GM12878 (cell line): ENCODE measurements around the gene MYH10. TPM values are rescaled to one million over a fixed set of nuclear protein-coding genes. Genes with fewer than 3 reads are reported as not detected.

Source experiments
- ATAC-seq: fragments of 200-7000 bp; cut with Tn5 transposase; 3 replicates; pipeline ENCODE4 v1.9.1; 2020; ENCODE audit warnings: mild to moderate bottlenecking, moderate library complexity
- BruUV-seq: library from RNA; stranded (reverse); fragments of 400-500 nt; replicated peaks from 2 replicates; lab custom pipeline; 2021; lab: Mats Ljungman, UMichigan
- CTCF ChIA-PET: fragments of 300-600 bp; sonication (Branson Sonifier 250); formaldehyde crosslinking; extraction: SDS; loops from one replicate; lab custom pipeline; 2021; ENCODE audit warnings: inconsistent platforms; lab: Yijun Ruan, JAX
- POLR2A ChIA-PET: fragments of 350-600 bp; formaldehyde crosslinking; extraction: SDS; loops from one replicate; lab custom pipeline; 2021; ENCODE audit warnings: inconsistent platforms; lab: Charles Lee
- RAD21 ChIA-PET: fragments of 300-600 bp; sonication (Branson Sonifier 250); formaldehyde crosslinking; loops from one replicate; lab custom pipeline; 2023; ENCODE audit warnings: antibody characterized with exemption; ENCODE audit not compliant: unreplicated experiment; lab: Charles Lee
- SMC1A ChIA-PET: fragments of 300-600 bp; sonication (Branson Sonifier 250); formaldehyde crosslinking; loops from one replicate; lab custom pipeline; 2023; ENCODE audit not compliant: unreplicated experiment, uncharacterized antibody; lab: Charles Lee
- DNase-seq: peaks from one replicate; pipeline ENCODE4 v3.0.0-alpha.2; 2011; ENCODE audit warnings: low read depth, low spot score
- FAIRE-seq: peaks from 3 replicates; lab custom pipeline; 2011; peaks lifted over from hg19 to GRCh38; lab: Jason Lieb, UNC
- H2AFZ ChIP-seq: 2 replicates; pipeline ENCODE4 v1.6.0; 2011; ENCODE audit warnings: low read depth, low read length, control low read depth; ENCODE audit not compliant: control insufficient read depth
- H3K27ac ChIP-seq: 2 replicates; pipeline ENCODE4 v1.5.1; 2011; ENCODE audit warnings: control low read depth; ENCODE audit not compliant: control insufficient read depth, insufficient read depth
- H3K27me3 ChIP-seq, 2 experiments: replicated peaks in 1 of 2; 2 replicates each; pipeline versions ENCODE4 v1.6.0 to v1.6.1; 2011; ENCODE audit warnings: low read length in 1 of 2; ENCODE audit not compliant: control insufficient read depth in 2 of 2, insufficient read depth in 2 of 2
- H3K36me3 ChIP-seq, 2 experiments: 2 replicates each; pipeline ENCODE4 v1.5.1; 2011; ENCODE audit warnings: low read length in 1 of 2; ENCODE audit not compliant: control insufficient read depth in 2 of 2, insufficient read depth in 2 of 2
- H3K4me1 ChIP-seq: 2 replicates; pipeline ENCODE4 v1.6.1; 2011; ENCODE audit warnings: mild to moderate bottlenecking, low read length, moderate library complexity, mixed read lengths; ENCODE audit not compliant: control insufficient read depth, insufficient read depth
- H3K4me2 ChIP-seq: 2 replicates; pipeline ENCODE4 v1.6.0; 2011; ENCODE audit warnings: control low read depth; ENCODE audit not compliant: control insufficient read depth, insufficient read depth
- H3K4me3 ChIP-seq: fragments of 200-600 bp; sonication (generic); 2 replicates; pipeline ENCODE4 v1.5.1; 2016
- H3K79me2 ChIP-seq: 2 replicates; pipeline ENCODE4 v1.6.0; 2011; ENCODE audit warnings: low read length; ENCODE audit not compliant: control insufficient read depth, insufficient read depth
- H3K9ac ChIP-seq: 2 replicates; pipeline ENCODE4 v1.8.0; 2011; ENCODE audit warnings: low read length, control low read depth, mixed read lengths; ENCODE audit not compliant: control insufficient read depth, insufficient read depth
- H3K9me3 ChIP-seq: replicated peaks from 3 replicates; pipeline ENCODE4 v1.5.1; 2011; ENCODE audit warnings: mild to moderate bottlenecking, low read length; ENCODE audit not compliant: control insufficient read depth, insufficient read depth
- H4K20me1 ChIP-seq: 2 replicates; pipeline ENCODE4 v1.6.0; 2011; ENCODE audit not compliant: control insufficient read depth, insufficient read depth
- BACH1 ChIP-seq: fragments of 450-650 bp; IDR thresholded peaks from 2 replicates; pipeline ENCODE4 v1.6.1; 2017; ENCODE audit warnings: mild to moderate bottlenecking, borderline replicate concordance
- HDAC6 ChIP-seq: fragments of 200-600 bp; sonication (generic); IDR thresholded peaks from one replicate; pipeline ENCODE4 v1.8.0; 2017; ENCODE audit warnings: antibody characterized with exemption; ENCODE audit not compliant: unreplicated experiment
- HDGF ChIP-seq: fragments of 450-650 bp; IDR thresholded peaks from 2 replicates; pipeline ENCODE4 v1.6.1; 2016; ENCODE audit warnings: antibody characterized with exemption
- IRF4 ChIP-seq: IDR thresholded peaks from 2 replicates; pipeline ENCODE4 v1.6.1; 2011; ENCODE audit warnings: low read depth, low read length
- KAT2A ChIP-seq: conservative IDR thresholded peaks from 2 replicates; pipeline ENCODE4 v1.6.1; 2011; ENCODE audit warnings: low read depth, low read length; ENCODE audit not compliant: control insufficient read depth
- MTA2 ChIP-seq: fragments of 450-650 bp; IDR thresholded peaks from 2 replicates; pipeline ENCODE4 v1.6.1; 2016; ENCODE audit warnings: low read depth, mild to moderate bottlenecking, moderate library complexity
- NR2C1 ChIP-seq: fragments of 450-650 bp; IDR thresholded peaks from 2 replicates; pipeline ENCODE4 v1.6.1; 2017; ENCODE audit warnings: antibody characterized with exemption, mild to moderate bottlenecking, moderate library complexity
- POLR2A ChIP-seq: IDR thresholded peaks from 2 replicates; pipeline ENCODE4 v1.6.1; 2011; ENCODE audit warnings: low read depth, mild to moderate bottlenecking, low read length
- RAD21 ChIP-seq: IDR thresholded peaks from 2 replicates; pipeline ENCODE4 v1.6.1; 2011; ENCODE audit warnings: mild to moderate bottlenecking, low read depth, low read length, moderate library complexity; ENCODE audit not compliant: insufficient read depth
- SREBF2 ChIP-seq: IDR thresholded peaks from 2 replicates; pipeline ENCODE4 v1.6.1; 2012; ENCODE audit warnings: mild to moderate bottlenecking, low read length
- TAF1 ChIP-seq: IDR thresholded peaks from 2 replicates; pipeline ENCODE4 v1.6.1; 2011; ENCODE audit warnings: mild to moderate bottlenecking, low read depth, low read length, borderline replicate concordance
- TBL1XR1 ChIP-seq: IDR thresholded peaks from 2 replicates; pipeline ENCODE4 v1.6.1; 2012; ENCODE audit warnings: low read depth, low read length, improper control_type of control experiment
- YBX1 ChIP-seq: fragments of 450-650 bp; IDR thresholded peaks from 2 replicates; pipeline ENCODE4 v1.6.1; 2016; ENCODE audit warnings: antibody characterized with exemption
- ZBED1 ChIP-seq: IDR thresholded peaks from 2 replicates; pipeline ENCODE4 v1.6.1; 2016; ENCODE audit warnings: borderline replicate concordance
- ZNF24 ChIP-seq: fragments of 450-650 bp; IDR thresholded peaks from 2 replicates; pipeline ENCODE4 v1.6.1; 2017; ENCODE audit warnings: antibody characterized with exemption, mild to moderate bottlenecking
- WGBS: methylation state at CpG from one replicate; pipeline ENCODE4 v1.1.6; 2016; ENCODE audit warnings: low lambda C conversion rate; ENCODE audit not compliant: insufficient replicate concordance, insufficient coverage; ENCODE audit errors: missing lambda C conversion rate; 5-methylcytosine and 5-hydroxymethylcytosine counted together
- in situ Hi-C: fragments of 300-500 bp; cut with MboI; formaldehyde crosslinking; loops from 9 replicates; pipeline ENCODE4 v1.14.3; 2018; ENCODE audit warnings: mixed read lengths
- intact Hi-C: fragments of 100-400 bp; cut with micrococcal nuclease; formaldehyde crosslinking; loops from one replicate; pipeline ENCODE4 v1.14.2; 2022; ENCODE audit not compliant: unreplicated experiment
- polyA plus RNA-seq, 11 experiments: library from polyadenylated mRNA; depleted of rRNA in 4 of 11; unstranded in 6 of 11; stranded (reverse) in 5 of 11; fragments of >200 nt; fragmentation: Nextera tagmentation in 4 of 11; fragmentation: Illumina TruSeq in 1 of 11; extraction: Ambion mirVana in 4 of 11; extraction: Trizol in 1 of 11; gene quantifications; 1 replicate in 1 of 11; 2 replicates in 10 of 11; pipeline versions ENCODE4 v1.2.1 to v1.2.3, GENCODE V29; 2011 to 2016; ENCODE audit warnings: inconsistent platforms in 2 of 11, missing spikeins in 2 of 11, low read depth in 1 of 11
- total RNA-seq, 4 experiments: library from RNA; depleted of rRNA in 3 of 4; stranded (reverse); fragments of >200 nt in 3 of 4; fragmentation: Illumina TruSeq in 1 of 4; extraction: Trizol in 1 of 4; gene quantifications; 2 replicates each; pipeline versions ENCODE4 v1.2.1 to v1.2.3, GENCODE V29; 2013 to 2021
- TF ChIP-seq, protein P1 (sequence below): fragments of 150-350 bp; IDR thresholded peaks from 2 replicates; pipeline ENCODE4 v1.6.1; 2016; ENCODE audit warnings: low read depth, low read length

Gene MYH10
- total and polyA plus RNA-seq, 10 of the 15 experiments (the other 5 are each of a cell fraction or from before 2014, with no cell fraction given), result 0.33 to 7.1 (median 1.0) TPM

DNA sequence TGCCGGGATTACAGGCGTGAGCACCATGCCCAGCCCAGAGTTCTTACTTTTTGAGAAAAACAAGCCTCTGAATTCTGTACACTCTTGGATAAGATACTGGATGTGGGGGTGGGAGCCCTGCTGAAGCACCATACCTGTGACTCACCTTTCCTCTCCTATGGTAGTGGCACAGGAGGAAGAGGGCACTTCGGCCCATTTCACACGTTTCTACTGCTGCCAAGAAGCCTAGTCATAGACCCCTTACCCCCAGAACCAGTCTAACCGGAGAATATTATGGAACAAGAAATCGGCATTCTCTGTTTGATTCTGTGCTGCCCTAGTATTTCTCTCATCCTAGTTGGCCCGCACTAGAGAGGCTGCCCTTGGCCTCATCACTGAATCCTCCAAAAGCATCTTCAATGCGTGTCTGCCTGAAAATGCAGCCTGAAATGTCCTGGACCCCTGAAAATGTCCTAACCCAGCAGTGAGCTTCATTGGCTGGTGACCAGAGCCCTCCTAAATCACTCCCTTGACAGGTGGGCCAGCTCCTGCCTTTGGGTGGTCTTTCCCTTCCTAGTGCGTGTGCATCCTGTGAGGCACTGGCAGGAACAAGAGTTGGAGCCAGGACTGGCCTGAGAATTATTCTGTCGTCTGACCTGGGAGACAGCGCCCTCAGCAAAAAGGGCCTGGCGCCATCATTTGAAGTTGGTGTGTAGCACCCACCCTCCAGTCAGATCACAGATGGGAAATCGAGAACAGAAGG lies 156.9 kb downstream of the MYH10 start:
- no peaks in the 10 kb centered on the region for H3K9me3 ChIP-seq
- DNase-seq (no peak), ATAC-seq (no peak)
- TF ChIP-seq MTA2 (no peak), NR2C1 (no peak), POLR2A (no peak), IRF4 (no peak), BACH1 (no peak), HDGF (no peak), TBL1XR1 (no peak), KAT2A (no peak), ZNF24 (no peak), TAF1 (no peak), ZBED1 (no peak), SREBF2 (no peak), HDAC6 (no peak), RAD21 (no peak), YBX1 (no peak)
- TF ChIP-seq, protein P1, sequence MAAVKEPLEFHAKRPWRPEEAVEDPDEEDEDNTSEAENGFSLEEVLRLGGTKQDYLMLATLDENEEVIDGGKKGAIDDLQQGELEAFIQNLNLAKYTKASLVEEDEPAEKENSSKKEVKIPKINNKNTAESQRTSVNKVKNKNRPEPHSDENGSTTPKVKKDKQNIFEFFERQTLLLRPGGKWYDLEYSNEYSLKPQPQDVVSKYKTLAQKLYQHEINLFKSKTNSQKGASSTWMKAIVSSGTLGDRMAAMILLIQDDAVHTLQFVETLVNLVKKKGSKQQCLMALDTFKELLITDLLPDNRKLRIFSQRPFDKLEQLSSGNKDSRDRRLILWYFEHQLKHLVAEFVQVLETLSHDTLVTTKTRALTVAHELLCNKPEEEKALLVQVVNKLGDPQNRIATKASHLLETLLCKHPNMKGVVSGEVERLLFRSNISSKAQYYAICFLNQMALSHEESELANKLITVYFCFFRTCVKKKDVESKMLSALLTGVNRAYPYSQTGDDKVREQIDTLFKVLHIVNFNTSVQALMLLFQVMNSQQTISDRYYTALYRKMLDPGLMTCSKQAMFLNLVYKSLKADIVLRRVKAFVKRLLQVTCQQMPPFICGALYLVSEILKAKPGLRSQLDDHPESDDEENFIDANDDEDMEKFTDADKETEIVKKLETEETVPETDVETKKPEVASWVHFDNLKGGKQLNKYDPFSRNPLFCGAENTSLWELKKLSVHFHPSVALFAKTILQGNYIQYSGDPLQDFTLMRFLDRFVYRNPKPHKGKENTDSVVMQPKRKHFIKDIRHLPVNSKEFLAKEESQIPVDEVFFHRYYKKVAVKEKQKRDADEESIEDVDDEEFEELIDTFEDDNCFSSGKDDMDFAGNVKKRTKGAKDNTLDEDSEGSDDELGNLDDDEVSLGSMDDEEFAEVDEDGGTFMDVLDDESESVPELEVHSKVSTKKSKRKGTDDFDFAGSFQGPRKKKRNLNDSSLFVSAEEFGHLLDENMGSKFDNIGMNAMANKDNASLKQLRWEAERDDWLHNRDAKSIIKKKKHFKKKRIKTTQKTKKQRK, result no peak
- TF ChIP-seq, all 136 proteins: peak for 0
- Histone ChIP-seq H3K36me3 (peaks cover 12 to 19% of the 10 kb centered on the region in 2 experiments; a peak in 3 of 4 replicates), H3K4me2 (no peak overlapping the region), H4K20me1 (no peaks in the 10 kb centered on the region; the same call in 1 of the 2 replicates), H3K27ac (no peak overlapping the region), H3K9ac (no peak overlapping the region), H2AFZ (no peak overlapping the region), H3K4me1 (no peaks in the 10 kb centered on the region), H3K79me2 (no peaks in the 10 kb centered on the region), H3K27me3 (no peaks in the 10 kb centered on the region), H3K4me3 (no peak overlapping the region)
- in situ Hi-C loops, result no loop called here
- no peak for FAIRE-seq
- ChIA-PET POLR2A (no interaction called here), CTCF (no interaction called here), RAD21 (no interaction called here), SMC1A (no interaction called here)
- WGBS, result 97% methylated on average over 13 of the region's 13 CpGs
- intact Hi-C loops, result no loop called here
- BruUV-seq, result no TSS peak
